Measurements from ENCODE around the gene ZMYM2.

The ZMYM2 gene

DNA sequence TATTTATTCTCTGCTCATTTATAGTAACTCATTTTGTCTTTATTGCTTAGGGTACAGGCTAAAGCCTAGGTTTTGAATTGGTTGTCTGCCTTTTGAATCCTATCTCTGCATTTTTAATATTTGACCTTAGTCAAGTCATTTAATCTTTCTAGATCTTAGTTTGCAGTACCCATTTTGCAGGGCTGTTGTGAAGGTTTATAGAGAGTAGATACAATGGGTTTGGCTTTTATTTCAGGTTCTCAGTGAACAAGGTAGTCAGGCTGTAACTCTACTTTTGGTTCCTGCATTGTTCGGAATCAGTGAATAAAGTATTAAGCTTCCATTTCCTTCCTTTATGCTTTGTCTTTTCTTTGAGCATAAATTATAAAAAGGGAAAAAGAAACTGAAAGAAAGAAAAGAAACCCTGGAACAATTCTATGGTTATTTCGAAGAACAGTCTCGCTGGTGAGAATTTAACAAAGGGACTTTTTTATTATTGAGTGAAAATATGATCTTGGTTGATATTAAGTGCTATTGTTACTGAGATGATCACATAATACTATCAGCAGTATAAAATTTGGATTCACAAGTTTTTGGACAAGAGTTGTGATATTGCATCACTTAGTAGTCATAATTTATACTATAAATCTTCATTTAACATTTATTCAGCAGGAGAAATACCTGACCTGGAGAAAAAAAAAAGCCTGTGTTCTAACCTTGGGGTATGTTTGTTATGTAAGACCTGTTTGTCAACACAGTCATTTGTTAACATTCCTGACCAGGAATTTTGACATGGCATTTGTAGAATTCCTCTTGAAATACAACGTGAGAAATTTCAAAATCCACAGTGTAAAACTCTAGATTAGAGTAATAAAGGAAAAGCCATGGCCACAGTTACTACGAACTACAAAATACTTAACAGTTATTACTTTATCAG, 91.3 kb downstream of the ZMYM2 start:
- no peak for DNase-seq

DNA sequence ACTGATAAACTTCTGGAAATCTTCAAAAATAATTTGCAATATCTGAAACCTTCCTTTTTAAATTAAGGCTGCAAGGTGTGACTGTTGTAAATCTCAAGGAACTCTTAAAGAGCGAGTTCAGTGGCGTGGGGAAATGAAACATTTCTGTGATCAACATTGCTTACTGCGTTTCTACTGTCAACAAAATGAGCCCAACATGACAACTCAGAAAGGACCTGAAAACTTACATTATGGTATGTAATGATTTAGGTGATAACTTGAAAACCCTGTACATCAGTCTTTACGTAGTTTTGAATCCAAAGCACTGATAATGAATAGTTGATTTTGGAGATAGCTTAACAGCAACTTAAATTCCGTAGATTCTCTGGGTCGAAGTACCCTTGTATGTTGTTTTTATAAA, 92.8 kb downstream of the ZMYM2 start:
- DNase-seq, result no peak

DNA sequence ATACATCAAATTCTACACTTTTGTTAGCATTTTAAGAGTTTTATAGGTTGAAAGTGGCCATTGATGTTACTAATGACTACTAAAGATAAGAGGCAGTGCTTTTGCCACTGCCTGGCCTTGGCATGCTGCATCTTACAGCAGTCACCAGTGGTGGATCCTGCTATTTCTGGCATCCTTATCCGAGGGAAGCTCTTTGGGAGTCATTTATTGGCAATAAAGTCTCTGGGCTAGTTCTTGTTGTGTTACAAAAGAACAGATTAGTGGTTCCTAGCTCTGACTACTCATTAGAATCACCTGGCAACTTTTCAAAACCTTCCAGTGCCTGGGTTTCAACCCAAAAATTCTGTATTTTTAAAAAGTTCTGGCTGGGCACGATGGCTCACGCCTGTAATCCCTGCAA, 94.5 kb downstream of the ZMYM2 start:
- no peak for DNase-seq

DNA sequence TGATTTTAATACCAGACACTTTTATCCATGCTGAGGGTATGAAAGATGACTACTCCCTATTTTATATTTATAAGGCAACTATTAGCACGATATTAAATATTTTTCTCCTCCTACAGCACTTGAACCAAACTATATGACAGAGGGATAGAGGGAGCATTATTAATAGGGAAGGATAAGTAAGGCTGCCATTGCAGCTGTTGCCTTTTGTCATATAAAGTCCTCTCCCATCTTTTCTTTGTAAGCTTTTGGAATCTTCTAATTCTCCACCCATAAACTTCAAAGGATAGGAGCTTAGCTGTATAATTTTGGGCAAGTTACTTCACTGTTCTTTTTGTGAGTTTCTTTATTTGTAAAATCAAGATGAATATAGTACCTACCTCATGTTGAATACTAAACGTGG, 95.4 kb downstream of the ZMYM2 start:
- no peak for DNase-seq

DNA sequence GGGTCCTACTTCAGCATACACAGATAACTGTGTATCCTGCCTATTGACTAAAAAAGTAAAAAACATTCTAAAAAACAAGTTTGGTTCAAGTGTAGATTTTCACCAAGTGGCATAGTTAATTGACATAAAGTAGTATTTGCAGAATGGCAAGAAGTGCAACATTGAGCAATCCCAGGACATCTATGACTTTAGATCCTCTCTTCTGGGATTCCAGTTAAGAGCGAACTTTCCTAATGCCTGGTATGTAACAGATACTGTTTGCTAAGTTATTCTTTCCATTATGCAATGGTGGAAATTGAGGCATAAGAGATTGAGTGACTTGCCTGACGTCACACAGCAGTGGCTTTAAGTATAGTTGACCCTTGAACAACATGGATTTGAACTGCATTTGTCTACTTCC, 96.1 kb downstream of the ZMYM2 start:
- no peak for DNase-seq

DNA sequence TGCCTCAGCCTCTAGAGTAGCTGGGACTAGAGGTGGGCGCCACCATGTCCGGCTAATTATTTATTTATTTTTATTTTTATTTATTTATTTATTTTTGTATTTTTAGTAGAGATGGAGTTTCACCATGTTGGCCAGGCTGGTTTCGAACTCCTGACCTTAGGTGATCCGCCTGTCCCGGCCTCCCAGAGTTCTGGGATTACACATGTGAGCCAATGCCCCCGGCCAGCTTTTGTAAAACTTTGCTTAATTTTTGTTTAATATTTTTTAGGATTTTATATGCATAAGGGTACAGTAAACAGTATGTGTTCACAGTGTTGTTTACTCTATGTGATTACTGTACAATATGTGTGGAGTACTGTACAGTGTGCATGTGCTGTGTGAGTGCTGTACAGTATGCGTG, 98.7 kb downstream of the ZMYM2 start:
- DNase-seq, result no peak

DNA sequence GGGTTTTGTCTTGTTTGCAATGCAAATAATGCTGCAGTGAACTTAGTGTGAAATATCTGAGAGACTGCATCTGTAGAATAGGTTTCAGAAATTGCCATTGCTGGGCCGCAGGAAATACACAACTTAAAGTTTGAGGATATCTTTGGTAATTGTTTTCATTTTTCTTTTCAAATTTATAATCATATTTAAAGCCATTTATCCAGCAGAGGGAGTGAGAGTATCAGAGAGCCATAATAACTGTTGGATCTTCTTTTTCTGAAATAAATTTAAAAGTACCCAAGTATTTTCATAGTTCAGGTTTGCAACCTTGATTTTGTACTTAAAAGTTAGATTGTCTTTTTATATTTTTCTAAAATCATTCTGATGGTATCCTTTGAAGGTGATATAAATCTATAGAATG, 99.4 kb downstream of the ZMYM2 start:
- DNase-seq, result no peak

DNA sequence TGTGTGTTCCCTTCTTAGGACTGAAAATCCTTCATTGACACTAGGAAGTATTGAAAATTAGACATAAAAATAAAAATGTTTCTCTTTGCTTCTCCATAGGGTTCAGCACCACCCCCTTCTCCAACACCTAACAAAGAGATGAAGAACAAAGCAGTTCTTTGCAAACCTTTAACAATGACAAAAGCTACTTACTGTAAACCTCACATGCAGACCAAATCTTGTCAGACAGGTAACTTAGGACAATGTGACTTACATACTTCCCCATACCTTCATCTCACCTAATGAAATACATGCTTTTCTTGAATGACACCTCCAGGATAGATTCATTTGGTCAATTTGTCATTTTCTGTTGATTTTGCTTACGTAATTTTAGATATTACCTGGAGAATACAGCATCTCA, 99.9 kb downstream of the ZMYM2 start:
- DNase-seq, result no peak

DNA sequence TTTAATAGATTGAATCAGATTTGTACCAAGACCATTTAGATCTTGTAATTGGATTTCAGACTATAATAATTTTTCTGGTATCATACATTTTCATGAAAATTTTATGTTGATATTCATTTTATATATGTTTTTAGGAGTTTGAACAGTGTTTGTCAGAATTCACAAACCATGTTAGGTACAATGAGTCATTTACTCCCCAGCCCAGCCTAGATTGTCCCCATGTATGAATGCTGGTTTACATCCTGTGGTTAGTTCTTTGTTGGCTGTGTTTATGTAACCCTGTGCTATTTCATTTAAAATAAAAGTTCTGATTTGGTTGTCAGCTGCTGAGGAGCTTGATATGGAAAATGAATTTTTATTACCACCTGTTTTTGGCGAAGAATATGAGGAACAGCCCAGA, 105.6 kb downstream of the ZMYM2 start:
- no peak for DNase-seq

DNA sequence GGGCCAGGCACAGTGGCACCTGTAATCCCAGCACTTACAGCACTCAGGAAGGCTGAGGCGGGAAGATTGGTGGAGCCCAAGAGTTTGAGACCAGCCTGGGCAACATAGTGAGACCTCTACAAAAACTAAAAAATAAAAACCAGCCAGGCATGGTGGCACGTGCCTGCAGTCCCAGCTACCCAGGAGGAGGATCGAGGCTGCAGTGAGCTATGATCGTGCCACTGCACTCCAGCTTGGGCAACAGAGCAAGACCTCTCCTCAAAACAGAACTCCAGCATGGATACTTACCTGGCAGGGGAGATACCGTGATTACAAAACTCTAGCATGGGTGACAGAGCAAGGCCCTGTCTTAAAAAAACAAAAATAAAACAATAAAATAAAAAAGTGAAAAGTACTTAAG, 107.0 kb downstream of the ZMYM2 start:
- no peak for DNase-seq

DNA sequence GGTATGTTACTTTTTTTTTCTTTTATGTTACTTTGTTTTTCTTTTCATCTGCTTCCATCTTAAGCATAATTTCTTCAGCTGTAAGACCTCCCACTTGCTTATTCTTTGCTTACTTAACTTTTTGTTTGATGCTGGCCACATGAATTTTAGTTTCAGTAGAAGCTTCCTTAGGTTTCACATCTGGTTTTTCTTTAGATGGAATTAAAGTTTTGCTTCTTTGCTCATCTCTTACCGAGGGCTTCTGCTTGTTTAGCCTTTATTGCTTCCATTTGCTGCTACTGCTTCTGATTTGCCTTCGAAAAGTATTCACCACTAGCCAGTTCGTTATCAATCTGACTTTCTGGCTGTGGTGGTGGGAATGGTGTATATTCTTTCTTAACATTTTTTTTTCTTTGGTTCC, 111.4 kb downstream of the ZMYM2 start:
- no peak for DNase-seq

DNA sequence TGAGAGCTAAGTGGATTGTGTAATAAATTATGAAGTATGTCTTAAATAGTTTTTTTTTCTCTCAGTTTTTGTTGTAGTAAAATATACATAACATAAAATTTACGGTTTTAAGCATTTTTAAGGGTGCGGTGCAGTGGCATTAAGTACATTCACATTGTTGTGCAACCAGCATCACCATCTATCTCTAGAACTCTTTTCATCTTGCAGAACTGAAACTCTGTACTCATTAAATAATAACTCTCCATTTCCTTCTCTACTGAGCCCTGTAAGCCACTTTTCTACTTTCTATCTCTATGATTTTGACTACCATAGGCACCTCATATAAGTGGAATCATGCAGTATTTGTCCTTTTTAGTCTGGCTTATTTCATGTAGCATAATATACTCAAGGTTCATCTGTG, 115.2 kb downstream of the ZMYM2 start:
- no peak for DNase-seq

DNA sequence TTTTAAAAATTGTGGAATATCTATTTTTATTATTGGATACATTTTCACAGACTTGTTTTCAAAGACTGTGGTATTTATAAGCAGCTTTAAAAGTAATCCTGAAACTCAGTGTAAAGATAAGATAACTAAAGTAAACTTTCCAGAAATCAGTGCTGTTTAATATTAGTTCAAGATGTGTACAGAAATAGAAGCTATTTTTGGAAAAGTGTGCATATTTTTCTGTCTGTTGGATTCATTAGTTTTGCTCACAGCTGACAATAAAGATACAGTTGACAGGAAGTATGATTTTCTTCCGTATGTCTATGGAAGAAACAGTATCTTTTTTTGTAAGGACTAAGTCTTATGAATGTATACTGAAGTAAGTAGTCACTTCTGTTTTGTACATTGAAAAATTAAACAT, 116.4 kb downstream of the ZMYM2 start:
- no peak for DNase-seq

DNA sequence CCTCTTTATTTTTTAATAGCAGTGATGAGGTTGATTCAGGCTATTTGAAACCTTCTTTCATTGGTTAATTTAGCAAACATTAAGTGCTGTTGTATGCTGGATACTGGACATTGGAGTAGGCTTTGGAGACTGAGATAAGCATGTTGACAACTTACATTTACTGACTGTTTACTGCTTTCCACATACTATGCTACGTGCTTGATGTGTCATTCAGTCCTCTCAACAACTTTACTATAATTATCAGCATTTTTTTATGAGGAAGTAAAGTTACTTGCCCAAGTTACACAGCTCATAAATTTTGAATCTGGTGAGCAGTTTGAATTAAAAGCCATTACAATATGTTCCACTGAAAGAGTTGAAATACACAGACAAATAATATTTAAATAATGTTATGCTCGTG, 118.6 kb downstream of the ZMYM2 start:
- no peak for DNase-seq

DNA sequence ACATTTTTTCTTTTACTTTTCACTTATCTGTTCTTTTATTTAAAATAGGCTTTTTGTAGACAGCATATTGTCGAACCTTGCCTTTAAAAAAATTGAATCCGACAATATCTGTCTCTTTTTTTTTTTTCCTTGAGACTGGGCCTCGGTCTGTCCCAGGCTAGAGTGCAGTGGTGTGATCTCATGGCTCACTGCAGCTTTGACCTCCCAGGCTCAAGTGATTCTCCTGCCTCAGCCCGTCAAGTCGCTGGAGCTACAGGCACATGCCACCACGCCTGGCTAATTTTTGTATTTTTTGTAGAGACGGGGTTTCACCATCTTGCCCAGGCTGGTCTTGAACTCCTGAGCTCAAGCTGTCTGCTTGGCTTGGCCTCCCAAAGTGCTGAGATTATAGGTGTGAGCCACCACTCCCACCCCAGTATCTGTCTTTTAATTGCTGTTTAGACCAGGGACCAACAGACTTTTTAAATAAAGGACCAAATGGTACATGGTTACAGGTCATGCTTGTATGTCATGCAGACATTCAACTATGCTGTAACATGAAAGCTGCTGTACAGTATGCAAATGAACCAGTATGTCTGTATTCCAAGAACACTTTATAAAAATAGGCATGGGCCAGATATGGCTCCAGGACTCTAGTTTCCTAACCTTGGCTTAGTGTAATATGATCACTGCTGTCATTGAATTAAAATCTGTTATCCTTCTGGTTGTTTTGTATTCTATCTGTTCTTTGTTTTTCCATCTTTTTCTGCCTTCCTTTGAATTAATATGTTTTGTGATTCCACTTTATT, 122.0 kb downstream of the ZMYM2 start:
- no peak for DNase-seq

DNA sequence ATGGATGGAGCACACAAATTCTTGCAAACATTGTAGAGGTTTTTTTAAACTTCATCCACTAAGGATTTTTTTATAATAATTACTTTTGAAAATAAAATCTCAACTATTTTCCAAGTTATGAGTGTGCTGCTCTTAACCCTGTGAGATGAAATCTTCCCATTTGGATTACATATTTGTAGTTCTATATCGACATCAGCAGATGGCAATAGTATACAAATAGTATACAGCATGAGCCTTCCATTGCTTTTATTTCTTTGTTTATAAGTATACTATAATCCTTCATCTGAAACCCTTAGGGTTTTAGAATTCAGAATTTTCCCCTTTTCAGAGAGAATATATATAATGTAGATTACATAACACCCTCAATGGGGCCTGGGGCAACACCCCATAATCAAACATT, 131.8 kb downstream of the ZMYM2 start:
- DNase-seq, result no peak

DNA sequence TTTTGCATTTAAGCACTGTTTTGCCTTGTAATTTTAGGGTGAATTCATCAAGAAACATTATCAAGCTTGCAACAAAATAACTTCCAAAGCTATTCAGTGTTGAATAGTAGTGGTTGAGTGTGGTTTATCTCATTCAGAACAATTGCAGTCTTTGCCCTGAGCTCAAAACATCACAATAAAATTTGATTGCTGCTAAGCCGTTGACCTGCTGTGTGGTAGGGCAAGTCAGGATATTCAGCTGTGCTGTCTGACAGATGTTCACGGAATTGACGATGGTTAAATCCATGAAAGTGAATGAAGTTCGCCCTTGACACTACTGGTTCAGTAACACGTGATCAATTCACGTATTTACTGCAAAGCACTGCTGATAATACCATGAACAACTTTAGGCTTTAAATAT, 135.4 kb downstream of the ZMYM2 start:
- no peak for DNase-seq

DNA sequence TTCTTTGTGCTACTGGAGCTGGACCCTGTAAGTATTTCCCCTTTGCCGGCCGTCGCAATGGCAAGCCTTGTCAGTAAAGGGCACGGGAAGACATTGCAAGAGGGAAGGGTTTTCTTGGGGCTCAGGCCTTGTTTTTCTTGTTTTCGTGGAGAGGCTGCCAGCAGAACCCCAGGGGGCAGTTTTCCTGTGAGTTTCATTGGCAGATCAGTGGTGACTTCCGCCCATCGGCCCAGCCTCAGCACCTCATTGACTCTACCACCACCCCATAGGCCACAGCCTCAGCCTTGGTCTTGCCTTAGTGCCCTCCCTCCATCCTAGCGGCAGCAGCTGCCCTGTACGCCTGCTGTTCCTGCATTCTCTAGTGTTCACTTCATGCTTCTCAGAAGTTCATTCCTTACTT, 140.8 kb downstream of the ZMYM2 start:
- no peak for DNase-seq

DNA sequence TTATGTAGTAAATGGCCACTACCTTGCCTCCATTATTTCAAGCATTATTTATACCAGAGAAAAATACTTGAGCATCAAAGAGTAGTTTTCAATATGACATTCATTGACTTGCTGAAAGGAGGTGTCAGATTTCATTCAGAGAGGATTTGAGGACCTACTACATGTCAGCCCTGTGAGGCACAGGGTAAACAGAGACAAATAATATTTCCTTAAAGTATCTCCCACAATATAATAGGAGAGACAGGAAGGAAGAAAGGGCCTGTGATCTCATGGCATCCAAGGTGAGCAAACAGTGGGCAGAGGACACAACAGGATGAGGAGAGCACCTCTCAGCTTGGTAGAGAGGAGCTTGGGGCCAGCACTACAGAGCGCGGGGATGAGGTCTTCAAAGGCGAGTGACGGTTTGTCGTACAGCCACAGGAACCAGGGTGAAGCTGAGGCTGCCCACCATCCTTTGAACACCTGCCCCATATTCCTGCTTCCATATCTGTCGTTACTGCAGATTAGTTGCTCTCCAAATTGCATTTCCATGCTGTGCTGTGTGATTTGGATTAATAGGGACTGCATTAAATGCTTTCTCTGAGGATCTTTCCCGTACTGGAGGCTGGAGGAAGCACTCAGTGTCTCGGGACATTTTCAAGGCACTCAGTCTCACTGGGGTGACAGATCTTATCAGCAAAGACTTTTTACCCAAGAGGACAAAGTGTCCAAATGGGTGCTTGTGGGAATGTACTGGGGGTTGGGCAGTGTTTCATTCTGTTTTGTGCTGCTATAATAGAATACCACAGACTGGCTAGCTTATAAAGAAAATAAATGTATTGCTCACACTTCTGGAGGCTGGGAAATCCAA, 143.2 kb downstream of the ZMYM2 start:
- DNase-seq, result no peak

DNA sequence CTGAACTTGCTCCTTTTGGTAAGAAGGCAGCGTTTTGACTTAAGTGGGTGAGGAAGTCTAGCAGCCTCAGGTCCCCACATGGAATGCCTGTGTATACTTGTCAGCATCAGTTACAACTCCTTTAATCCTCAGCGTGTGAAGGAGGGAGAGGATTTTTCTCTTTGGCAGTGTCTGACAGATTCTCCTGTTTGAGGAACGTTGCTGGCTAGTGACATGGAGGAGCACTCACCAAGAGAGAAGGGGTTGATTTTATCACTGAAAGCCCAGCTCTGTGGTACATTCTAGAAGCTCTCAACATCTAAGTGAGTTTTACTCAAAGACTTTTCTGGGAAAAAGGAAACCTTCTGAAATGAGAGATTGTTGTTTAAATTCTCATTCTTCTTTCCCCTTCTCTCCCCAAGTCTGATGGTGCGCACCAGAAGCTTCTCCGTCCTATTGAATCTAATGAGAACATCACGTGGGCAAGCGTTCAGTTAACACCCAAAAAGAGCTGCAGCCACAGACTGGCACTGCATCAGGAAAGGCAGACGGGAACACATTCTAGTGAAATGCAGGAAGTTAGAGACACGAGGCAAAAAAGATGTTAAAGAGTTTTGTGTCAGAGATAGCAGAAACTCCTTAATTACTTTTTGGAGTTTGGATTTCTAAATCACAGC, 144.1 kb downstream of the ZMYM2 start:
- DNase-seq, result no peak

DNA sequence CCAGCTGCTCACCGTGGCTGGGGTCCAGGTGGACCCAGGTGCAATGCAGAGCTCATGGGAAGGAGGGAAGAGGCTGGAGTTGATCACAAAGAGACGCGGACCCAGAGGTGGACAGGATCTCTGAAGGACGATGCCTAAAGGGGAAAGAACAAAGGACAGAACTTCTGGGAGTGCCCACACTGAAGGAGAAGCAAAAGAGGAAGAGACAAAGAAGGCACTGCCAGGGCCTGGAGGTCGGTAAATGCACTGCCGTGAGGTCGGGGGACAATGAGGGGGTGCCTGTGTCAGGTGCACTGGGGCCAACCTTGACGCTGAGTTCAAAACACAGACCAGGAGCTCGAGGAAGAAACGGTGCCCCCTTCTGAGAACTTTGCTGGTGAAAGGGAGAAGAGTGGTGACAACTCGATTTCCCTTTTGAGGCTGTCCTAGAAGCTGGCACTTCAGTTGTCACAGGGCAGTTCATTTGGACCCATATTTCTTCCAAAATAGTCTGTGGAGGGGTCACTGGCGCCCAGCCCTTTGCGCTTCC, 146.7 kb downstream of the ZMYM2 start:
- DNase-seq, result no peak

DNA sequence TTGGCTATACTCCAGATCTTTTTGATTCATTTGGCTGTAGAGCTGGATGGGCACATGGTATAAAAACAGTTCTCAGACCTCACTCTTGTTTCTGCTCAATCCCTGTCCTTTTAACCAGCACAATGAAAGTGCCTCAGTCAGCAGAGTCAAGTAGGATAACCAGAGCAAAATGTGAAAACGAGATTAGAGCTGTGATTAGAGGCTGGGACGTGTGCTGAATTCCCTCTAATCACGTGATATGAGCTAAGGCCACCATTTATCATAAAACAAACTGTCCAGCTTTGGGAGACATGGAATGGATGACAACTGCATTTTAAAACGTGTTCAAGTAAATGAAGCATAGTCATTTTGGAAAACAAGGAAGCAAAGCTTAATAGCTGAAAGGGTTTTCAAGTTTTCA, 148.2 kb downstream of the ZMYM2 start:
- no peak for DNase-seq

DNA sequence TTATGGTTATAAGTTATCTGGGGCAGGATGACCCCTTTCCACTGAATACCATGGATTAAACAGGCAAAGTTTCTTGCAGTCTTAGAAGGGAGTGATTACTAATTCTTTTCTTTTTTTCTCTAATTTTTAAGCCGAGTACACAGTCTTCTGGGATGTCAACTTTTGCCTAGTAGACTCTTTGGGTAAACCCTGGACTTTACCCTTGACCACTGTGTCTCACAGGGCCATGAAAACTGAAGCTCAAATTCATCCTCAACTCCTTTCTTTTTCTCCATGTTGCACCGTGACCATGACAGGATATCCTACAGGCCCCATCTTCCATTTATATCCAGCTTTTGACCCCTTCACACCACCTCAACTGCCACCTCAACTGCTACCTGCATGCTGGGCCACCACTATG, 150.5 kb downstream of the ZMYM2 start:
- no peak for DNase-seq
